Measurements from ENCODE around the gene FAM81A.

- TF ChIP-seq CTCF (IDR thresholded peaks at IDR 0.05) (no peak), POLR2A (IDR thresholded peaks at IDR 0.05) (no peak)
These were observed 32.9 kb upstream of the FAM81A start for GRCh38 chr15:59405079-59405478.
